IPS DF 4.7 (cell line): ENCODE results near the gene CDK16.

Experiments used
- DNase-seq: peaks from one replicate; pipeline ENCODE4 v3.0.0-alpha.2; 2013; ENCODE audit warnings: low spot score; ENCODE audit errors: extremely low read depth

Gene CDK16

GRCh38 chrX:47185241-47185640, 33.2 kb upstream of the CDK16 start:
- DNase-seq = no peak

- DNase-seq = no peak
Observed at GRCh38 chrX:47186096-47186740, 32.3 kb upstream of the CDK16 start.

- no peak for DNase-seq
Observed at GRCh38 chrX:47187106-47187677, 31.3 kb upstream of the CDK16 start.

- DNase-seq = no peak
Observed at GRCh38 chrX:47189906-47190305, 28.6 kb upstream of the CDK16 start.

GRCh38 chrX:47190445-47191269, 27.8 kb upstream of the CDK16 start:
- no peak for DNase-seq

- DNase-seq = no peak
Observed at GRCh38 chrX:47191331-47191730, 27.1 kb upstream of the CDK16 start.

GRCh38 chrX:47191806-47192401, 26.6 kb upstream of the CDK16 start:
- no peak for DNase-seq

GRCh38 chrX:47193475-47194193, 24.8 kb upstream of the CDK16 start, which contains the start of gene UBA1:
Gene UBA1, plus strand, starts transcription at chrX:47193829. Its CDS starts 4,974 bp downstream, at chrX:47198803.
- no peak for DNase-seq

GRCh38 chrX:47194194-47194787, 24.2 kb upstream of the CDK16 start:
- no peak for DNase-seq

GRCh38 chrX:47196098-47196497, 22.4 kb upstream of the CDK16 start:
- no peak for DNase-seq

GRCh38 chrX:47197526-47197925, 21.0 kb upstream of the CDK16 start:
- no peak for DNase-seq

GRCh38 chrX:47198026-47198686, 20.3 kb upstream of the CDK16 start:
- no peak for DNase-seq

- no peak for DNase-seq
Observed at GRCh38 chrX:47198687-47199080, 19.8 kb upstream of the CDK16 start.

- no peak for DNase-seq
Observed at GRCh38 chrX:47199286-47199685, 19.2 kb upstream of the CDK16 start.

- DNase-seq = no peak
Observed at GRCh38 chrX:47200385-47201150, 17.9 kb upstream of the CDK16 start.

- no peak for DNase-seq
Observed at GRCh38 chrX:47201345-47201944, 17.0 kb upstream of the CDK16 start.

- DNase-seq = no peak
Observed at GRCh38 chrX:47202316-47202715, 16.2 kb upstream of the CDK16 start.

GRCh38 chrX:47202877-47203276, 15.6 kb upstream of the CDK16 start:
- no peak for DNase-seq

GRCh38 chrX:47204970-47205369, 13.5 kb upstream of the CDK16 start:
- DNase-seq = no peak
